Trophoblast cell (in vitro differentiated cells and primary cell): Measurements from ENCODE around the gene TMEM95.

Experiments
- DNase-seq, 2 donors: peaks; one replicate each; pipeline ENCODE4 v3.0.0-alpha.2; 2016
- H2AFZ ChIP-seq: 2 replicates; pipeline ENCODE4 v1.6.1; 2013; ENCODE audit warnings: low read length, moderate library complexity, mild to moderate bottlenecking; ENCODE audit not compliant: insufficient read depth, poor library complexity
- H2AK5ac ChIP-seq: 2 replicates; pipeline ENCODE4 v1.6.1; 2013; ENCODE audit warnings: mild to moderate bottlenecking, low read length
- H2BK120ac ChIP-seq: 2 replicates; pipeline ENCODE4 v1.6.1; 2013; ENCODE audit warnings: low read length, mild to moderate bottlenecking, moderate library complexity; ENCODE audit not compliant: insufficient read depth, poor library complexity
- H2BK12ac ChIP-seq: 2 replicates; pipeline ENCODE4 v1.6.1; 2013; ENCODE audit warnings: mild to moderate bottlenecking, low read length, moderate library complexity
- H2BK5ac ChIP-seq: 2 replicates; pipeline ENCODE4 v1.6.1; 2013; ENCODE audit warnings: low read length, low read depth, moderate library complexity, mild to moderate bottlenecking; ENCODE audit not compliant: poor library complexity
- H3K14ac ChIP-seq: 2 replicates; pipeline ENCODE4 v1.6.1; 2013; ENCODE audit warnings: mild to moderate bottlenecking, low read length
- H3K18ac ChIP-seq: 2 replicates; pipeline ENCODE4 v1.6.1; 2013; ENCODE audit warnings: mild to moderate bottlenecking, low read length
- H3K23ac ChIP-seq: 2 replicates; pipeline ENCODE4 v1.6.1; 2013; ENCODE audit warnings: low read length
- H3K27ac ChIP-seq: 2 replicates; pipeline ENCODE4 v1.5.1; 2013; ENCODE audit warnings: low read depth, mild to moderate bottlenecking, inconsistent platforms, low read length, moderate library complexity
- H3K27me3 ChIP-seq: 2 replicates; pipeline ENCODE4 v1.6.1; 2013; ENCODE audit warnings: inconsistent platforms, mild to moderate bottlenecking, low read length, moderate library complexity; ENCODE audit not compliant: insufficient read depth
- H3K36me3 ChIP-seq, 2 experiments: 1 replicate in 1 of 2; 2 replicates in 1 of 2; pipeline ENCODE4 v1.6.1; 2013; ENCODE audit warnings: low read length in 2 of 2, mild to moderate bottlenecking in 2 of 2, moderate library complexity in 1 of 2; ENCODE audit not compliant: insufficient read depth in 2 of 2, control insufficient read depth in 1 of 2
- H3K4ac ChIP-seq: 2 replicates; pipeline ENCODE4 v1.6.1; 2013; ENCODE audit warnings: low read depth, mild to moderate bottlenecking, low read length, moderate library complexity
- H3K4me1 ChIP-seq, 2 experiments: 1 replicate in 1 of 2; 2 replicates in 1 of 2; pipeline ENCODE4 v1.6.1; 2013; ENCODE audit warnings: low read length in 2 of 2, mild to moderate bottlenecking in 2 of 2, moderate library complexity in 1 of 2; ENCODE audit not compliant: insufficient read depth in 2 of 2, control insufficient read depth in 1 of 2
- H3K4me2 ChIP-seq: 2 replicates; pipeline ENCODE4 v1.6.1; 2013; ENCODE audit warnings: inconsistent platforms, mild to moderate bottlenecking, low read length, moderate library complexity
- H3K4me3 ChIP-seq: 2 replicates; pipeline ENCODE4 v1.5.1; 2013; ENCODE audit warnings: mild to moderate bottlenecking, low read depth, low read length, inconsistent platforms
- H3K79me1 ChIP-seq: one replicate; pipeline ENCODE4 v1.6.1; 2013; ENCODE audit warnings: low read length
- H3K79me2 ChIP-seq: 2 replicates; pipeline ENCODE4 v1.6.1; 2013; ENCODE audit warnings: low read length, mild to moderate bottlenecking; ENCODE audit not compliant: control insufficient read depth, insufficient read depth, poor library complexity
- H3K9ac ChIP-seq: 2 replicates; pipeline ENCODE4 v1.6.1; 2013; ENCODE audit warnings: mild to moderate bottlenecking, low read length
- H3K9me3 ChIP-seq: 2 replicates; pipeline ENCODE4 v1.6.1; 2013; ENCODE audit warnings: low read depth, mild to moderate bottlenecking, control low read depth, inconsistent platforms, low read length; ENCODE audit not compliant: insufficient read depth
- H4K12ac ChIP-seq: 2 replicates; pipeline ENCODE4 v1.6.1; 2013; ENCODE audit warnings: low read depth, mild to moderate bottlenecking, low read length, moderate library complexity
- H4K8ac ChIP-seq: 2 replicates; pipeline ENCODE4 v1.6.1; 2013; ENCODE audit warnings: low read depth, mild to moderate bottlenecking, low read length, moderate library complexity
- H4K91ac ChIP-seq: one replicate; pipeline ENCODE4 v1.6.1; 2013; ENCODE audit warnings: low read depth, mild to moderate bottlenecking, low read length, moderate library complexity
- WGBS: extraction: QIAGEN DNeasy Blood & Tissue Kit; methylation state at CpG from one replicate; pipeline ENCODE4 v1.1.7; 2013; ENCODE audit warnings: missing lambda C conversion rate; ENCODE audit not compliant: insufficient read length, insufficient coverage; ENCODE audit errors: extremely low coverage; 5-methylcytosine and 5-hydroxymethylcytosine counted together

TMEM95 gene

DNA sequence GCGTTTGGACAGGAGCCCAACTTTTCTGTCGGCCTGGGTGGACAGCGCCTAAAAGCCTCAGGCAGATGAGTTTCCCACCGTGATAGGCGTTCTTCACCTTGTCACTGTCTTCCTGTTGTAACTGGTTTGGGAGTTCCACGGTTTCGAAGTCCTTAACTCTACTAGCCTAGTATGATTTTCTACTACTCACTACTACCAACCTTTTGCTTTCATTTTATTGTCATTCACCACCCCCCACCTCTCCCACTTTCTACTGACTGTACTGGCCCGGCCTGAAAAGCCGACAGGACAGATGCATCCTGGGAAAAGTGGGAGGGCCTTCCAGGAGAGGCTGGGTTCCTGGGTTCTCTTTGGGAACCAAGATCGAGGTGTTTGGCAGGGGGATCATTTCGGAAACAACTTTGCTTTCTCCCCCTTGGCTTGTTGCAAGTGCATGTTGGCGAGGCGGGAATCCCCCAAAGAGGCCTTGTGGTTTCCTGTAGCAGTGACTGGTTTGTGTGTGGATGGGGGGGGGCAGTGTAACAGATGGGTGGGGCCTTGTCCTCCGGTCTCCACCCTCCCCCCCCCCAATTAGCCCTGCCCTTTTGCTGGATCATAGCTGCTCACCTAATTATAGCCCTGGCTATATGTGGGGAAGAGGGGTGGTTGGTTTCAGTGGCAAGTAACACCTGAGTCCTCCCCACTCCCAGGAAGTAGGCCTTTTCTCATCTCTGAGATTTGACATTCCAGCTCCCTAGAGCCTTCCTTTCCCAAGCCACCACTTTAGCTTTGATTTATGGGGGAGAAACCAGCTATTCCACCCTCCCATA lies 46.1 kb upstream of the TMEM95 start:
- H3K9me3 ChIP-seq, result no peaks in the 10 kb centered on the region
- peak overlapping the region; percentile 90 for H3K27ac ChIP-seq
- peak overlapping the region; percentile 96 for H2AK5ac ChIP-seq
- H2BK12ac ChIP-seq, result no peak overlapping the region
- peaks cover 4 to 5% of the 10 kb centered on the region in 2 experiments for H3K4me1 ChIP-seq
- H4K8ac ChIP-seq, result peak overlapping the region; percentile 96
- peak overlapping the region; percentile 94 for H4K91ac ChIP-seq
- peaks cover 16% of the 10 kb centered on the region for H3K79me1 ChIP-seq
- H3K4me3 ChIP-seq, result peak overlapping the region; percentile 99
- no peaks in the 10 kb centered on the region for H3K27me3 ChIP-seq
- peak overlapping the region; percentile 80 for H3K4ac ChIP-seq
- WGBS, result no CpG with 5 or more reads among the region's 14 CpGs
- peak overlapping the region; percentile 95 for H2BK5ac ChIP-seq
- peak; percentile 72 to 82 for DNase-seq
- H3K9ac ChIP-seq, result peak overlapping the region; percentile 99
- peaks cover 33 to 41% of the 10 kb centered on the region in 2 experiments for H3K36me3 ChIP-seq
- peaks cover 22% of the 10 kb centered on the region for H3K79me2 ChIP-seq
- peak overlapping the region; percentile 97 for H3K14ac ChIP-seq
- no peak overlapping the region for H3K23ac ChIP-seq
- H2AFZ ChIP-seq, result no peak overlapping the region
- H3K4me2 ChIP-seq, result peak overlapping the region; percentile 97
- H3K18ac ChIP-seq, result peak overlapping the region; percentile 98
- H2BK120ac ChIP-seq, result peak overlapping the region; percentile 82
- H4K12ac ChIP-seq, result peak overlapping the region; percentile 69

DNA sequence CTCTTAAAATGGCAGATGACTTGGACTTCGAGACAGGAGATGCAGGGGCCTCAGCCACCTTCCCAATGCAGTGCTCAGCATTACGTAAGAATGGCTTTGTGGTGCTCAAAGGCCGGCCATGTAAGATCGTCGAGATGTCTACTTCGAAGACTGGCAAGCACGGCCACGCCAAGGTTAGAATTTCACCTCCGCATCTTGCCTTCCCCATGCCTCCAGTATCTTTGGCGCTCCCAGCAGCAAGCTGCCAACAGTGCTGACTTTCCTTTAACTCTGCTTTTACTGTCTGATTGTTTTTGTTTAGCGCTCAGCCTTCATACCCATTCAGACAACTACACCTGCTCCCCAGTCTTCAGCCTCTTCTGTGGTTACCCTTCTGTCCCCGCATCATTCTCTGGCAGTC lies 45.3 kb upstream of the TMEM95 start:
- Histone ChIP-seq H4K12ac (no peak overlapping the region), H3K4me3 (no peak overlapping the region), H3K4me2 (no peak overlapping the region), H3K36me3 (peaks cover 35 to 44% of the 10 kb centered on the region in 2 experiments), H3K9ac (no peak overlapping the region), H2AK5ac (no peak overlapping the region), H3K23ac (no peak overlapping the region), H3K27ac (no peak overlapping the region), H3K79me2 (peaks cover 22% of the 10 kb centered on the region), H3K9me3 (no peaks in the 10 kb centered on the region), H2BK12ac (no peak overlapping the region), H3K4ac (peak overlapping the region; percentile 82), H3K18ac (no peak overlapping the region), H4K91ac (no peak overlapping the region), H3K4me1 (peaks cover 4 to 6% of the 10 kb centered on the region in 2 experiments), H2BK5ac (no peak overlapping the region), H3K14ac (no peak overlapping the region), H2AFZ (no peak overlapping the region), H2BK120ac (no peak overlapping the region), H3K79me1 (peaks cover 16% of the 10 kb centered on the region), H3K27me3 (no peaks in the 10 kb centered on the region), H4K8ac (no peak overlapping the region)
- WGBS, result no CpG with 5 or more reads among the region's 12 CpGs
- DNase-seq, result no peak

DNA sequence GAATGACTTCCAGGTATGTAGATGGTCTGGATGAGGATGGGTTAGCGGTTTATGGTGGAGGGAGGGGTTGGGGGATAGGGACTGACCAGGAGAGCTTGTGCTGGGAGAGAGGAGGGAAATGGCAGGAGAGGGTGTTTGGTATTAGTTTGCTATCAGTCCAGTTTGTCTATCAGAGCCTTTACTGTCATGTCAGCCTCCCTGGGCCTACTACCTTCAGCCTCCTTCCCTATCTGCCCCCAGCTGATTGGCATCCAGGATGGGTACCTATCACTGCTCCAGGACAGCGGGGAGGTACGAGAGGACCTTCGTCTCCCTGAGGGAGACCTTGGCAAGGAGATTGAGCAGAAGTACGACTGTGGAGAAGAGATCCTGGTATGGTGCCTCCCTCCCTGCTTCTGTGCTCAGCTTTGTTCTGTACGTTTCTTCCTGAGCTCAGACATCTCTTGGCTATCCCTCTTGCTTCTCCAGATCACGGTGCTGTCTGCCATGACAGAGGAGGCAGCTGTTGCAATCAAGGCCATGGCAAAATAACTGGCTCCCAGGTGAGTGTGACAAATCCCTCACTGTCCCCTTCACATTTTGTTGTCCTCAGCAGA lies 43.7 kb upstream of the TMEM95 start:
- Histone ChIP-seq H3K18ac (no peak overlapping the region), H3K4me2 (no peak overlapping the region), H4K91ac (no peak overlapping the region), H3K79me2 (peaks cover 24% of the 10 kb centered on the region), H2BK120ac (no peak overlapping the region), H4K8ac (no peak overlapping the region), H3K36me3 (peaks cover 40 to 50% of the 10 kb centered on the region in 2 experiments), H3K79me1 (peaks cover 18% of the 10 kb centered on the region), H2BK12ac (no peak overlapping the region), H3K4me1 (peaks cover 8 to 9% of the 10 kb centered on the region in 2 experiments), H3K27me3 (no peaks in the 10 kb centered on the region), H3K9ac (no peak overlapping the region), H2AK5ac (no peak overlapping the region), H3K14ac (no peak overlapping the region), H3K23ac (no peak overlapping the region), H4K12ac (no peak overlapping the region), H3K4ac (no peak overlapping the region), H3K4me3 (no peak overlapping the region), H3K9me3 (no peaks in the 10 kb centered on the region), H2AFZ (no peak overlapping the region), H2BK5ac (no peak overlapping the region), H3K27ac (no peak overlapping the region)
- DNase-seq, result no peak
- WGBS, result 100% methylated on average over 1 of the region's 7 CpGs

DNA sequence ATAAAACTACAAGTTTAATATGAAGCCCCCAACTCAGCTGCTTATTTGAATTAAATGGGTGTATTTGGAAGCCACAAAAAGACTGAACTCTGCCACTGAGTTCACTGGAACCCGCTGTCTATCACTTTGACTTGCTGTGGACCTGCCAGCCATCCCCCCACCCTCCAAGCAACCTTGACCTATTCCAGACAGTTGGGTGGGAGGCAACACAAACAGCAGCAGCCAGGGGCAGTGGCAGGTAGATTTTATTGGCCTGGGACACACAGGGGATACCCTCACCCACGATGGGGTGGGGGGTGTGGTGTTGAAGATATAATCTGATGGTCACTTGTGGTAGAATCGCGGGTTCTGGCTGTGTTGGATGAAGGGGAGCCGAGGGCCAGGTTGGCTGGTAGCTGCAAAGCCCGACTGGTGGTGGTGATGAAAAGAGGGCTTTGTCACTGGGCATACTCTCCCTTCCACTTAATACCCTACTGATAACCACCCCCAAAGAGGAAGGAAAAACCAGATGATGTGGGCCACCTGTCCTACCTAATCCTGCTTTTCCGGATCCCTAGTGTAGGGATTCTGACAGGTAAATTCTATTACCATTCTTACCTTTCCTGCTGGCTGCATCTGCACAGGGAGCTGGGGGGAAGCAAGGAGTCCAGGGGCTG lies 42.4 kb upstream of the TMEM95 start:
- Histone ChIP-seq H3K4me2 (no peak overlapping the region), H2BK5ac (no peak overlapping the region), H3K36me3 (peaks cover 48 to 59% of the 10 kb centered on the region in 2 experiments), H2BK12ac (no peak overlapping the region), H2AFZ (no peak overlapping the region), H2AK5ac (no peak overlapping the region), H4K91ac (no peak overlapping the region), H3K27ac (no peak overlapping the region), H3K23ac (no peak overlapping the region), H3K9ac (no peak overlapping the region), H4K12ac (no peak overlapping the region), H4K8ac (no peak overlapping the region), H3K4me1 (peaks cover 7 to 9% of the 10 kb centered on the region in 2 experiments), H3K4me3 (no peak overlapping the region), H3K79me1 (peaks cover 13% of the 10 kb centered on the region), H3K79me2 (peaks cover 23% of the 10 kb centered on the region), H2BK120ac (no peak overlapping the region), H3K14ac (no peak overlapping the region), H3K18ac (no peak overlapping the region), H3K4ac (no peak overlapping the region), H3K9me3 (no peaks in the 10 kb centered on the region), H3K27me3 (no peaks in the 10 kb centered on the region)
- DNase-seq, result no peak
- no CpG with 5 or more reads among the region's 7 CpGs for WGBS
